Activated B cell treated with CpG ODN at 0.5 μM for 24 hours (primary cell): ENCODE measurements around the gene SPATA31D1. TPM values are rescaled to one million over a fixed set of nuclear protein-coding genes. Genes with fewer than 3 reads are reported as not detected.

Source experiments
- total RNA-seq: library from RNA; stranded (reverse); gene quantifications from 2 replicates; pipeline ENCODE4 v1.2.3, GENCODE V29; 2022

The SPATA31D1 gene
- total RNA-seq, 1 donor from 2014 or later, result not detected

Other genes starting within 250 kb of the SPATA31D1 start
- not detected in 2 replicates for gene SPATA31D4, start 60.3 kb upstream of the SPATA31D1 start, total RNA-seq
- not detected in 2 replicates for gene SPATA31D3, start 45.3 kb upstream of the SPATA31D1 start, total RNA-seq